ENCODE results near the gene OTOP3. TPM values are rescaled to one million over a fixed set of nuclear protein-coding genes. Genes with fewer than 3 reads are reported as not detected.

The OTOP3 gene
- total RNA-seq, 1 experiment from 2014 or later, result not detected

GRCh38 chr17:74959826-74960515 lies 24.3 kb downstream of the OTOP3 start:
- Mint-ChIP-seq H3K27ac (no peak overlapping the region), H3K36me3 (ENCODE audit: insufficient read depth in 1 of 3, low read depth in 3 of 3) (peaks cover 0 to 2% (median 0%) of the 10 kb centered on the region in 3 experiments; a peak in 2 of 7 replicates), H3K4me1 (peaks cover 6 to 11% of the 10 kb centered on the region in 2 experiments), H3K27me3 (ENCODE audit: low read depth) (peaks cover 28% of the 10 kb centered on the region), H3K9me3 (peaks cover 0 to 2% of the 10 kb centered on the region in 2 experiments; a peak in 1 of 5 replicates), H3K4me3 (no peak overlapping the region; a peak in 1 of 5 replicates)
- Histone ChIP-seq H3K4ac (ENCODE audit: low read depth, low read length) (no peak overlapping the region), H2BK120ac (ENCODE audit: low read depth, low read length, poor library complexity, severe bottlenecking) (no peak overlapping the region), H3K14ac (ENCODE audit: insufficient read depth, low read length) (no peak overlapping the region), H2AK5ac (ENCODE audit: insufficient read length, low read length) (no peak overlapping the region), H2BK5ac (ENCODE audit: insufficient read length, low read length) (no peak overlapping the region), H3K23me2 (ENCODE audit: insufficient read length, low read depth, low read length, poor library complexity, severe bottlenecking) (no peaks in the 10 kb centered on the region), H3K79me2 (ENCODE audit: insufficient read depth, low read length) (no peaks in the 10 kb centered on the region), H4K5ac (ENCODE audit: insufficient read length, low read depth, low read length) (no peak overlapping the region), H3K9ac (ENCODE audit: extremely low read depth, insufficient read length, low read length) (no peak overlapping the region), H4K8ac (replicated peaks; ENCODE audit: insufficient read length, low read depth, low read length) (no peak overlapping the region), H4K91ac (ENCODE audit: insufficient read length, low read depth, low read length) (no peak overlapping the region), H3K9me3 (ENCODE audit: control insufficient read depth, low read depth, low read length) (no peaks in the 10 kb centered on the region), H2AFZ (ENCODE audit: low read length) (no peak overlapping the region), H3K27me3 (ENCODE audit: insufficient read depth, low read length) (no peaks in the 10 kb centered on the region), H3K23ac (ENCODE audit: insufficient read length, low read depth, low read length) (no peak overlapping the region), H2BK12ac (ENCODE audit: insufficient read length, low read depth, low read length) (no peak overlapping the region), H4K20me1 (ENCODE audit: control insufficient read depth, insufficient read depth, insufficient read length) (no peaks in the 10 kb centered on the region), H3K27ac (ENCODE audit: insufficient read length, low read depth, low read length) (no peak overlapping the region), H3K56ac (ENCODE audit: insufficient read length, low read depth, low read length) (no peak overlapping the region), H3K18ac (ENCODE audit: insufficient read length, low read depth, low read length) (no peak overlapping the region), H3T11ph (ENCODE audit: low read length) (no peak overlapping the region), H2BK15ac (ENCODE audit: low read depth, low read length) (no peak overlapping the region), H3K79me1 (ENCODE audit: insufficient read depth, low read depth, low read length, poor library complexity, severe bottlenecking) (no peaks in the 10 kb centered on the region), H2BK20ac (ENCODE audit: low read depth, low read length, poor library complexity, severe bottlenecking) (no peak overlapping the region), H3K4me1 (ENCODE audit: insufficient read depth, low read length) (no peaks in the 10 kb centered on the region), H3K4me2 (ENCODE audit: insufficient read depth, insufficient read length, low read length) (no peak overlapping the region)
- no CpG with 5 or more reads among the region's 14 CpGs for WGBS (ENCODE audit: extremely low coverage, insufficient read length, low lambda C conversion rate)
- TF ChIP-seq CTCF (conservative IDR thresholded peaks at IDR 0.05), result no peak
- peak; percentile 34 for DNase-seq

All from H9 (cell line).